Measurements from ENCODE around the gene APOBEC3H. TPM values are rescaled to one million over a fixed set of nuclear protein-coding genes. Genes with fewer than 3 reads are reported as not detected.

The APOBEC3H gene
- total and polyA plus RNA-seq, 9 of the 15 experiments (the other 6 are each of a cell fraction or from before 2014, with no cell fraction given) = 0.10 to 0.21 TPM; not detected in 7

DNA sequence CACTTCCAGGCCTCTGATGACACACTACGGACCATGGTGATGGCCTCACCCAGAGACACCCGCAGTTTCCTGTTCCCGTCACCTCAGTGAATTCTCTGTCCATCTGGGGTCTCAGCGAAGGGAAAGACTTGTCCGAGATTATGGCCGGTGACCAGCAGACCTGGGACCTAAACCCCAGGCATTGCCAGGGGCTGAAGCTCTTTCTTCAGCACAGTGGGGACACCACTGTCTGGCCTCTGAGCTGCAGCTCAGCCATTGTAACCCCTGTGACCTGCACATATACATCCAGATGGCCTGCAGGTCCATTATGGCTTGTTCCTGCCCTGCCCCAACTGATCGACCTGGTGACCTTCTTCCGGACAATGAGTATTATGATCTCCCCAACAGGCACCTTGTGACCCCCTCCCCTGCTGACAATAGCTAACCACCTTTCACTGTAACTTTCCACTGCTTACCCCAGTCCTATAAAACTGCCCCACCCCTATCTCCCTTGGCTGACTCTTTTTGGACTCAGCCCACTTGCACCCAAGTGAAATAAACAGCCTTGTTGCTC lies 33.2 kb downstream of the APOBEC3H start:
- Histone ChIP-seq H3K4me1 (replicated peaks in 1 of 2; ENCODE audit: control insufficient read depth in 2 of 2, insufficient read depth in 2 of 2, low read length in 2 of 2) (peaks cover 13 to 27% of the 10 kb centered on the region in 2 experiments), H3K9ac (ENCODE audit: insufficient read depth in 1 of 2, low read depth in 2 of 2, low read length in 2 of 2) (no peak overlapping the region; a peak in 1 of 4 replicates), H3K27ac (ENCODE audit: extremely low read depth, low read depth, low read length) (no peak overlapping the region; the same call in 2 of the 3 replicates), H3K4me3 (no peak overlapping the region), H2AFZ (ENCODE audit: low read depth, low read length) (no peak overlapping the region), H3K9me1 (ENCODE audit: control insufficient read depth, insufficient read depth, low read length) (no peaks in the 10 kb centered on the region), H3K79me2 (ENCODE audit: control insufficient read depth, insufficient read depth, low read length) (no peaks in the 10 kb centered on the region), H3K9me3 (replicated peaks; ENCODE audit: control insufficient read depth, insufficient read depth, low read depth, low read length) (no peaks in the 10 kb centered on the region), H3K36me3 (ENCODE audit: control insufficient read depth, insufficient read depth, low read length) (no peaks in the 10 kb centered on the region), H3K4me2 (ENCODE audit: insufficient read depth, low read length) (no peak overlapping the region), H3K27me3 (ENCODE audit: control insufficient read depth in 2 of 2, insufficient read depth in 2 of 2, low read length in 2 of 2) (no peaks in the 10 kb centered on the region), H4K20me1 (replicated peaks; ENCODE audit: control insufficient read depth, insufficient read depth, low read length) (no peaks in the 10 kb centered on the region)
- POLR2A ChIA-PET = no interaction called here
- no peak for DNase-seq (ENCODE audit: extremely low read depth in 1 of 4, low spot score in 3 of 4)
- 65% methylated on average over 8 of the region's 8 CpGs for WGBS (ENCODE audit: insufficient coverage, low coverage, missing lambda C conversion rate)
- no peak for ATAC-seq
- intact Hi-C loops (cut with micrococcal nuclease) = no loop called here
- BruUV-seq (replicated peaks) = no TSS peak
- FAIRE-seq = no peak
- TF ChIP-seq, protein P1, sequence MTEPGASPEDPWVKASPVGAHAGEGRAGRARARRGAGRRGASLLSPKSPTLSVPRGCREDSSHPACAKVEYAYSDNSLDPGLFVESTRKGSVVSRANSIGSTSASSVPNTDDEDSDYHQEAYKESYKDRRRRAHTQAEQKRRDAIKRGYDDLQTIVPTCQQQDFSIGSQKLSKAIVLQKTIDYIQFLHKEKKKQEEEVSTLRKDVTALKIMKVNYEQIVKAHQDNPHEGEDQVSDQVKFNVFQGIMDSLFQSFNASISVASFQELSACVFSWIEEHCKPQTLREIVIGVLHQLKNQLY (CRISPR knock-in tag; conservative IDR thresholded peaks at IDR 0.05) = no peak
- TF ChIP-seq DIDO1 (tag; IDR thresholded peaks at IDR 0.05; ENCODE audit: low read depth) (no peak), ZNF12 (CRISPR knock-in tag; IDR thresholded peaks at IDR 0.05) (no peak), ZNF184 (CRISPR knock-in tag; IDR thresholded peaks at IDR 0.05) (no peak), COPS2 (conservative IDR thresholded peaks at IDR 0.05) (no peak), U2AF1 (optimal IDR thresholded peaks at IDR 0.05; ENCODE audit: low read depth, low read length) (no peak), SNRNP70 (optimal IDR thresholded peaks at IDR 0.05; ENCODE audit: low read depth, low read length) (no peak), TFAM (CRISPR knock-in tag; conservative IDR thresholded peaks at IDR 0.05) (no peak), MAX (CRISPR knock-in tag; IDR thresholded peaks at IDR 0.05) (no peak), SMAD1 (IDR thresholded peaks at IDR 0.05; ENCODE audit: low read depth, low read length, partially characterized antibody) (no peak), ESRRB (CRISPR knock-in tag; IDR thresholded peaks at IDR 0.05; ENCODE audit: borderline replicate concordance) (no peak), NKRF (IDR thresholded peaks at IDR 0.05; ENCODE audit: borderline replicate concordance) (no peak), HNRNPL (IDR thresholded peaks at IDR 0.05; ENCODE audit: low read depth, low read length) (no peak), CHD2 (IDR thresholded peaks at IDR 0.05; ENCODE audit: low read depth, low read length) (no peak), HSF4 (CRISPR knock-in tag; IDR thresholded peaks at IDR 0.05; ENCODE audit: borderline replicate concordance) (no peak)
- TF ChIP-seq, protein P2, sequence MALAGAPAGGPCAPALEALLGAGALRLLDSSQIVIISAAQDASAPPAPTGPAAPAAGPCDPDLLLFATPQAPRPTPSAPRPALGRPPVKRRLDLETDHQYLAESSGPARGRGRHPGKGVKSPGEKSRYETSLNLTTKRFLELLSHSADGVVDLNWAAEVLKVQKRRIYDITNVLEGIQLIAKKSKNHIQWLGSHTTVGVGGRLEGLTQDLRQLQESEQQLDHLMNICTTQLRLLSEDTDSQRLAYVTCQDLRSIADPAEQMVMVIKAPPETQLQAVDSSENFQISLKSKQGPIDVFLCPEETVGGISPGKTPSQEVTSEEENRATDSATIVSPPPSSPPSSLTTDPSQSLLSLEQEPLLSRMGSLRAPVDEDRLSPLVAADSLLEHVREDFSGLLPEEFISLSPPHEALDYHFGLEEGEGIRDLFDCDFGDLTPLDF (CRISPR knock-in tag; IDR thresholded peaks at IDR 0.05) = no peak
- CTCF ChIA-PET (ENCODE audit: low intra/inter-chr PET ratio) = no interaction called here
- in situ Hi-C loops (cut with MboI) = no loop called here

Data from K562 (cell line).